B cell (primary cell): Measurements from ENCODE around the gene APOO. TPM values are rescaled to one million over a fixed set of nuclear protein-coding genes. Genes with fewer than 3 reads are reported as not detected.

Experiments
- ATAC-seq: fragments of 200-7000 bp; cut with Tn5 transposase; one replicate; pipeline ENCODE4 v1.10.0; 2021; ENCODE audit warnings: low read depth, mild to moderate bottlenecking, moderate number of reproducible peaks, moderate library complexity
- CTCF ChIA-PET: fragments of 350-600 bp; sonication (Branson Sonifier 250); formaldehyde crosslinking; loops from one replicate; lab custom pipeline; 2021; ENCODE audit warnings: antibody characterized with exemption, inconsistent platforms; lab: Charles Lee
- POLR2A ChIA-PET: fragments of 350-600 bp; sonication (Branson Sonifier 250); formaldehyde crosslinking; loops from one replicate; lab custom pipeline; 2021; ENCODE audit warnings: antibody characterized with exemption; lab: Charles Lee
- DNase-seq: peaks from one replicate; pipeline ENCODE4 v3.0.0; 2013
- H2AFZ ChIP-seq: 2 replicates; pipeline ENCODE4 v1.6.1; 2012; ENCODE audit warnings: mild to moderate bottlenecking, low read depth, low read length; ENCODE audit not compliant: insufficient read depth, poor library complexity, severe bottlenecking
- H3K27ac ChIP-seq, 2 donors: 1 replicate in 1 of 2; 2 replicates in 1 of 2; pipeline ENCODE4 v1.5.1; 2012 to 2013; ENCODE audit warnings: low read length in 2 of 2, mild to moderate bottlenecking in 2 of 2, moderate library complexity in 1 of 2
- H3K27me3 ChIP-seq, 4 experiments: fragments of 200-600 bp in 1 of 4; sonication (generic) in 1 of 4; replicated peaks in 1 of 4; 1 replicate in 2 of 4; 2 replicates in 2 of 4; pipeline versions ENCODE4 v1.6.1 to v1.7.0; 2013 to 2016; ENCODE audit warnings: low read length in 3 of 4, mild to moderate bottlenecking in 2 of 4, mixed read lengths in 1 of 4, moderate library complexity in 1 of 4; ENCODE audit not compliant: insufficient read depth in 4 of 4, control insufficient read depth in 3 of 4; ENCODE audit errors: control extremely low read depth in 1 of 4
- H3K36me3 ChIP-seq, 2 experiments: replicated peaks in 1 of 2; 1 replicate in 1 of 2; 2 replicates in 1 of 2; pipeline versions ENCODE4 v1.6.1 to v1.7.1; 2013; ENCODE audit warnings: low read length in 1 of 2; ENCODE audit not compliant: insufficient read depth in 2 of 2, control insufficient read depth in 1 of 2; ENCODE audit errors: control extremely low read depth in 1 of 2, extremely low read depth in 1 of 2
- H3K4me1 ChIP-seq, 2 donors: fragments of 200-600 bp in 1 of 2; sonication (generic) in 1 of 2; 1 replicate in 1 of 2; 2 replicates in 1 of 2; pipeline versions ENCODE4 v1.5.1 to v1.6.1; 2013 to 2017; ENCODE audit warnings: low read length in 2 of 2; ENCODE audit not compliant: control insufficient read depth in 2 of 2, insufficient read depth in 2 of 2
- H3K4me2 ChIP-seq: replicated peaks from 2 replicates; pipeline ENCODE3; 2012; ENCODE audit warnings: mild to moderate bottlenecking, low read depth, low read length; ENCODE audit not compliant: poor library complexity, severe bottlenecking
- H3K4me3 ChIP-seq, 5 experiments: fragments of 200-600 bp in 1 of 5; sonication (generic) in 1 of 5; 1 replicate in 3 of 5; 2 replicates in 2 of 5; pipeline versions ENCODE4 v1.5.1 to v1.7.0; 2011 to 2016; ENCODE audit warnings: low read length in 4 of 5, mild to moderate bottlenecking in 4 of 5, low read depth in 2 of 5, control low read depth in 1 of 5, moderate library complexity in 1 of 5; ENCODE audit not compliant: insufficient read depth in 1 of 5; ENCODE audit errors: control extremely low read depth in 1 of 5, extremely low read depth in 1 of 5
- H3K79me2 ChIP-seq: fragments of 200-600 bp; sonication (generic); one replicate; pipeline ENCODE4 v1.6.0; 2016; ENCODE audit warnings: low read length; ENCODE audit not compliant: control insufficient read depth, insufficient read depth
- H3K9ac ChIP-seq: fragments of 200-600 bp; sonication (generic); 2 replicates; pipeline ENCODE4 v1.6.1; 2017; ENCODE audit warnings: mild to moderate bottlenecking, low read length, moderate library complexity
- H3K9me3 ChIP-seq, 3 donors: one replicate each; pipeline versions ENCODE4 v1.6.1 to v1.7.1; 2013; ENCODE audit warnings: low read length in 2 of 3; ENCODE audit not compliant: control insufficient read depth in 2 of 3, insufficient read depth in 1 of 3; ENCODE audit errors: control extremely low read depth in 1 of 3
- H4K20me1 ChIP-seq: 2 replicates; pipeline ENCODE4 v1.6.0; 2012; ENCODE audit warnings: mild to moderate bottlenecking, low read length; ENCODE audit not compliant: insufficient read depth, control insufficient read depth, poor library complexity, severe bottlenecking
- H3K27ac Mint-ChIP-seq: one replicate; pipeline ENCODE4 v1.8.0; 2021; ENCODE audit warnings: mixed read lengths
- H3K27me3 Mint-ChIP-seq: one replicate; pipeline ENCODE4 v1.8.0; 2021; ENCODE audit warnings: mixed read lengths
- H3K4me1 Mint-ChIP-seq: one replicate; pipeline ENCODE4 v1.8.0; 2021; ENCODE audit warnings: mixed read lengths
- H3K4me3 Mint-ChIP-seq: one replicate; pipeline ENCODE4 v1.8.0; 2021; ENCODE audit warnings: mixed read lengths
- H3K9me3 Mint-ChIP-seq: one replicate; pipeline ENCODE4 v1.8.0; 2022; ENCODE audit warnings: mixed read lengths; ENCODE audit not compliant: insufficient read depth
- CTCF ChIP-seq: fragments of 200-600 bp; IDR thresholded peaks from one replicate; pipeline ENCODE4 v1.8.0; 2022; ENCODE audit warnings: antibody characterized with exemption, mild to moderate bottlenecking
- EZH2 ChIP-seq: IDR thresholded peaks from 2 replicates; pipeline ENCODE4 v1.6.1; 2012; ENCODE audit warnings: borderline replicate concordance, low read depth, mild to moderate bottlenecking, moderate library complexity, low read length; ENCODE audit not compliant: insufficient read depth, poor library complexity, severe bottlenecking
- WGBS: methylation state at CpG from one replicate; pipeline ENCODE4 v1.1.5; 2013; ENCODE audit warnings: missing lambda C conversion rate; ENCODE audit not compliant: insufficient coverage; 5-methylcytosine and 5-hydroxymethylcytosine counted together
- intact Hi-C: fragments of 100-400 bp; cut with micrococcal nuclease; formaldehyde crosslinking; loops from one replicate; pipeline ENCODE4 v1.10.0; 2022
- polyA plus RNA-seq: library from polyadenylated mRNA; depleted of rRNA; stranded (reverse); fragments of >200 nt; gene quantifications from 2 replicates; pipeline ENCODE4 v1.2.3, GENCODE V29; 2012
- total RNA-seq, 2 donors: library from RNA; stranded (reverse); fragments of 120-200 nt in 1 of 2; gene quantifications; 1 replicate in 1 of 2; 2 replicates in 1 of 2; pipeline versions ENCODE4 v1.2.3 to v1.2.4, GENCODE V29; 2013 to 2022

The APOO gene
- total and polyA plus RNA-seq, 2 donors (not counting 1 experiment from before 2014, with no cell fraction given), result 4.7 to 7.2 TPM

GRCh38 chrX:23789386-23790154 is 118.2 kb downstream of the APOO start:
- H3K4me1 Mint-ChIP-seq, result peaks cover 13% of the 10 kb centered on the region
- H3K9ac ChIP-seq, result no peak overlapping the region
- H3K27ac ChIP-seq, result no peak overlapping the region
- no peaks in the 10 kb centered on the region for H3K27me3 ChIP-seq
- H3K4me1 ChIP-seq, result peaks cover 8% of the 10 kb centered on the region in 2 donors
- ATAC-seq, result no peak
- no peaks in the 10 kb centered on the region for H4K20me1 ChIP-seq
- H3K9me3 Mint-ChIP-seq, result no peaks in the 10 kb centered on the region
- 100% methylated on average over 1 of the region's 8 CpGs for WGBS
- no peaks in the 10 kb centered on the region for H3K9me3 ChIP-seq
- H3K4me3 Mint-ChIP-seq, result no peak overlapping the region
- TF ChIP-seq EZH2, result no peak
- no peak for TF ChIP-seq CTCF
- H3K36me3 ChIP-seq, result peaks cover 0 to 9% of the 10 kb centered on the region in 2 experiments
- intact Hi-C loops, result no loop called here
- no peak overlapping the region for H3K4me2 ChIP-seq
- no peak overlapping the region for H2AFZ ChIP-seq
- H3K27ac Mint-ChIP-seq, result no peak overlapping the region
- ChIA-PET POLR2A (no interaction called here), CTCF (no interaction called here)
- H3K4me3 ChIP-seq, result no peak overlapping the region
- DNase-seq, result no peak
- peaks cover 5% of the 10 kb centered on the region for H3K79me2 ChIP-seq
- no peaks in the 10 kb centered on the region for H3K27me3 Mint-ChIP-seq

GRCh38 chrX:23788946-23789345 is 118.8 kb downstream of the APOO start:
- no peak overlapping the region for H2AFZ ChIP-seq
- CTCF ChIA-PET, result no interaction called here
- H3K27ac Mint-ChIP-seq, result no peak overlapping the region
- TF ChIP-seq EZH2, result no peak
- TF ChIP-seq CTCF, result no peak
- H3K4me3 ChIP-seq, result no peak overlapping the region
- H3K4me2 ChIP-seq, result no peak overlapping the region
- H3K36me3 ChIP-seq, result peaks cover 0 to 9% of the 10 kb centered on the region in 2 experiments
- H3K4me1 Mint-ChIP-seq, result peaks cover 19% of the 10 kb centered on the region
- H3K4me3 Mint-ChIP-seq, result no peak overlapping the region
- H3K9me3 Mint-ChIP-seq, result no peaks in the 10 kb centered on the region
- POLR2A ChIA-PET, result no interaction called here
- H3K9me3 ChIP-seq, result no peaks in the 10 kb centered on the region
- H3K79me2 ChIP-seq, result peaks cover 10% of the 10 kb centered on the region
- no peaks in the 10 kb centered on the region for H4K20me1 ChIP-seq
- ATAC-seq (no peak), DNase-seq (no peak)
- H3K27me3 Mint-ChIP-seq, result no peaks in the 10 kb centered on the region
- H3K4me1 ChIP-seq, result peaks cover 8 to 14% of the 10 kb centered on the region in 2 donors
- no peak overlapping the region for H3K9ac ChIP-seq
- H3K27me3 ChIP-seq, result no peaks in the 10 kb centered on the region
- WGBS, result no CpG with 5 or more reads among the region's 4 CpGs
- intact Hi-C loops, result no loop called here
- H3K27ac ChIP-seq, result no peak overlapping the region
